Measurements from ENCODE around the gene MCAM. TPM values are rescaled to one million over a fixed set of nuclear protein-coding genes. Genes with fewer than 3 reads are reported as not detected.

The MCAM gene
- total and polyA plus RNA-seq, 4 donors = 51.9 to 174 (median 124) TPM

DNA sequence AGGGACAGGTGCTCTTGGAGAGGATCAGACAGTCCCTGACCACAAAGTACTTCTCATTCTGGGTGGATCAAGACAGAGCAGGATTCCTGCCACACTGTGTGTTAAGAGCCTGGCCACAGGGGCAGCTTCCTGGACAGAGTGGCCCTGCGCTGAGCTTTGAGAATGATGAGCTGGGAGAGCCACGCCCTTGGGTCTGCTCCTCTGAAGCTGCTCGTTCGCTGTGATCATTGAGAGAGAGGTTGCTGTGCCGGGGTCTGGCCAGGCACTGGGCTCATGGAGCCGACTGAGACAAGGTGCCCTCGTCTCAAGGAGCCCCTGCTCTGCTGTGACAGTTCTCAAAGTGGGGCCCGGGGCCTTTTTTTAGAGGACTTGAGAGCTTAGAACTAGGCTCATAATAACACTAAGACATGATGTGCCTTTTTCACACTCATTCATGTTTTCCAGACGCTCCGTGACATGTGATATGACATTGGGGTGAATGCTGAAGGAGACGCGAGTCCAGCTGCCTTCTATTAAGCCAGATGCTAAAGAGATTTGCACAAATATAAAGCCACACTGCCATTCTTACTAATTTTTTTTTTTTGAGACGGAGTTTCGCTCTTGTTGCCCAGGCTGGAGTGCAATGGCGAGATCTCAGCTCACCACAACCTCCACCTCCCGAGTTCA is 31.1 kb upstream of the MCAM start:
- DNase-seq (no peak), ATAC-seq (ENCODE audit: insufficient read depth, low FRiP score) (no peak)
- no peaks in the 10 kb centered on the region for H3K36me3 ChIP-seq (ENCODE audit: control insufficient read depth in 4 of 4, insufficient read depth in 4 of 4, low read length in 4 of 4)
- TF ChIP-seq CTCF (IDR thresholded peaks at IDR 0.05; ENCODE audit: control extremely low read depth, extremely low read depth) = no peak
- peaks cover 0 to 6% (median 0%) of the 10 kb centered on the region in 3 donors for H3K27me3 ChIP-seq (ENCODE audit: control insufficient read depth in 3 of 3, insufficient read depth in 3 of 3, low read length in 2 of 3)
- no peak overlapping the region for H3K27ac ChIP-seq (ENCODE audit: low read depth in 1 of 2, low read length in 1 of 2)
- no peak overlapping the region for H3K9ac ChIP-seq (ENCODE audit: insufficient read depth in 1 of 2, low read length in 2 of 2)
- 77% methylated on average over 16 of the region's 16 CpGs for WGBS, 2 donors
- H3K4me3 ChIP-seq = no peak overlapping the region
- peaks cover 0 to 4% (median 2%) of the 10 kb centered on the region in 5 donors for H3K4me1 ChIP-seq (ENCODE audit: control insufficient read depth in 5 of 5, insufficient read depth in 5 of 5, low read length in 5 of 5)
- no peaks in the 10 kb centered on the region for H3K9me3 ChIP-seq (ENCODE audit: control insufficient read depth in 4 of 4, insufficient read depth in 3 of 4, low read length in 3 of 4)

DNA sequence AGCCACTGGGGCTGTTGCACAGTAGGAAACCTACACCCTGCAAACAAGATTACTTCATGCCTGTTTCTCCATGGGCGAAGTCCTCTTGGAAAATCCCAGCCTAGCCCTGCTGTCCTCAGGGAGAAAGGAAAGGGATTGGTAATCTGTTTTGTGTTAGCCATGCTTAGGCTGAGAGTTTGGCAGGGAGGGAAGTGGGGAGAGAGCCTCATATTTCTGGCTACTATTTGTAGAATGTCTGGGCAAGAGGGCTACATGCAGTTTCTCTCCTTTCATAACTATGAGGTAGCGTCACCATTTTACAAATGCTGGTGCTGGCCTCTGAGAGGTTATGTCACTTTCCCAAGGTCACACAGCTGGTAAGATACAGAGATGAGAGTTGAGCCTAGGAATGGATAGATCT is 30.3 kb upstream of the MCAM start:
- H3K9me3 ChIP-seq (ENCODE audit: control insufficient read depth in 4 of 4, insufficient read depth in 3 of 4, low read length in 3 of 4) = no peaks in the 10 kb centered on the region
- peaks cover 0 to 6% (median 0%) of the 10 kb centered on the region in 3 donors for H3K27me3 ChIP-seq (ENCODE audit: control insufficient read depth in 3 of 3, insufficient read depth in 3 of 3, low read length in 2 of 3)
- H3K36me3 ChIP-seq (ENCODE audit: control insufficient read depth in 4 of 4, insufficient read depth in 4 of 4, low read length in 4 of 4) = no peaks in the 10 kb centered on the region
- no peak overlapping the region for H3K9ac ChIP-seq (ENCODE audit: insufficient read depth in 1 of 2, low read length in 2 of 2)
- WGBS, 2 donors = 82 to 98% methylated on average over 2 of the region's 2 CpGs
- H3K4me1 ChIP-seq (ENCODE audit: control insufficient read depth in 5 of 5, insufficient read depth in 5 of 5, low read length in 5 of 5) = no peaks in the 10 kb centered on the region
- no peak for ATAC-seq (ENCODE audit: insufficient read depth, low FRiP score)
- H3K27ac ChIP-seq (ENCODE audit: low read depth in 1 of 2, low read length in 1 of 2) = no peak overlapping the region
- DNase-seq = no peak
- TF ChIP-seq CTCF (IDR thresholded peaks at IDR 0.05; ENCODE audit: control extremely low read depth, extremely low read depth) = no peak
- no peak overlapping the region for H3K4me3 ChIP-seq

DNA sequence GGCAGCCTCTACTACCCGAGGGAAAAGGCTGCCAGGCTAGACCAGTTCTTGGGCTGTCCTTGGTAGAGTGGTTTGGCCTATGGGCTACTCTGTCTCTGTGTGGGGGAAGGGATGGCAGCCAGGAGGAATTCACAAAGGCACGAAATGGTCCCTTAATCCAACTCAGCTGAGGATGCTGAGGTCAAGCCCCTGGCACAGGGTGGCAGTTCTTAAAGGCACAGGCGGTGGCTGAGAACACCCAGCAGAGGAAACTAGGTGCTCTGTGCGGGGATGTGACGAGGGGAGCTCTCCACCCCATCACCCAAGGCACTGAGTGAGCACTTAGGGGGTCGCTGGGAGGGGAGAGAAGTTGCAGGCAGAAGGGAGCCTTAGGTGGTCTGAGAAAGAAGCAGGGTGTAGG is 29.7 kb upstream of the MCAM start, which contains the start of gene MFRP:
MFRP (minus strand) TSS at position 101 of the 400 bp plus-strand sequence. CDS start 192 bp downstream, outside the sequence.
- Histone ChIP-seq H3K4me1 (ENCODE audit: control insufficient read depth in 5 of 5, insufficient read depth in 5 of 5, low read length in 5 of 5) (no peaks in the 10 kb centered on the region), H3K4me3 (no peak within 1 kb of the TSS), H3K27me3 (ENCODE audit: control insufficient read depth in 3 of 3, insufficient read depth in 3 of 3, low read length in 2 of 3) (peaks cover 0 to 6% (median 0%) of the 10 kb centered on the region in 3 donors), H3K27ac (ENCODE audit: low read depth in 1 of 2, low read length in 1 of 2) (no peak within 1 kb of the TSS), H3K9ac (ENCODE audit: insufficient read depth in 1 of 2, low read length in 2 of 2) (no peak within 1 kb of the TSS), H3K36me3 (ENCODE audit: control insufficient read depth in 4 of 4, insufficient read depth in 4 of 4, low read length in 4 of 4) (no peaks in the 10 kb centered on the region), H3K9me3 (ENCODE audit: control insufficient read depth in 4 of 4, insufficient read depth in 3 of 4, low read length in 3 of 4) (no peaks in the 10 kb centered on the region)
- TF ChIP-seq CTCF (IDR thresholded peaks at IDR 0.05; ENCODE audit: control extremely low read depth, extremely low read depth) = no peak
- 52 to 77% methylated on average over 6 of the region's 6 CpGs for WGBS, 2 donors
- ATAC-seq (ENCODE audit: insufficient read depth, low FRiP score) = no peak
- no peak for DNase-seq
